GM12865 (cell line): Measurements from ENCODE around the gene DLG2.
A peak's percentile ranks its signal among the peaks of the same experiment; 100 is the strongest.

ENCODE experiments used
- DNase-seq: peaks from one replicate; pipeline ENCODE4 v3.0.0; 2010; ENCODE audit warnings: low read depth
- H3K4me3 ChIP-seq: 2 replicates; pipeline ENCODE4 v1.5.1; 2011; ENCODE audit warnings: mild to moderate bottlenecking, low read depth, low read length, control low read depth
- CTCF ChIP-seq: IDR thresholded peaks from 2 replicates; pipeline ENCODE4 v1.5.1; 2011; ENCODE audit warnings: low read length, control low read depth, low read depth, inconsistent platforms; ENCODE audit not compliant: insufficient read depth; ENCODE audit errors: missing control alignments

DLG2 gene

GRCh38 chr11:84249344-84250135 lies 1377.6 kb downstream of the DLG2 start:
- DNase-seq = peak; percentile 53
- no peak overlapping the region for H3K4me3 ChIP-seq
- TF ChIP-seq CTCF = no peak

GRCh38 chr11:84247926-84248325 lies 1379.2 kb downstream of the DLG2 start:
- no peak overlapping the region for H3K4me3 ChIP-seq
- no peak for TF ChIP-seq CTCF
- no peak for DNase-seq

GRCh38 chr11:84247129-84247528 lies 1380.0 kb downstream of the DLG2 start:
- no peak for TF ChIP-seq CTCF
- DNase-seq = no peak
- no peak overlapping the region for H3K4me3 ChIP-seq

GRCh38 chr11:84243629-84244263 lies 1383.4 kb downstream of the DLG2 start:
- H3K4me3 ChIP-seq = no peak overlapping the region
- peak; percentile 48 for DNase-seq
- TF ChIP-seq CTCF = no peak

- no peak overlapping the region for H3K4me3 ChIP-seq
- no peak for DNase-seq
- TF ChIP-seq CTCF = no peak
Observed at GRCh38 chr11:84241343-84242131, 1385.6 kb downstream of the DLG2 start.

- H3K4me3 ChIP-seq = no peak overlapping the region
- DNase-seq = no peak
- TF ChIP-seq CTCF = no peak
Observed at GRCh38 chr11:84240847-84241246, 1386.3 kb downstream of the DLG2 start.
